Smooth muscle cell (in vitro differentiated cells): Measurements from ENCODE around the gene DDX31. TPM values are rescaled to one million over a fixed set of nuclear protein-coding genes. Genes with fewer than 3 reads are reported as not detected.

Source experiments
- DNase-seq: peaks from one replicate; lab custom pipeline; 2025; ENCODE audit not compliant: unreplicated experiment; lab: John Stamatoyannopoulos, UW
- H2AFZ ChIP-seq: fragments of 200-600 bp; sonication (generic); 2 replicates; pipeline ENCODE4 v1.6.0; 2016; ENCODE audit warnings: antibody characterized with exemption, low read depth, mild to moderate bottlenecking
- H3F3A ChIP-seq: fragments of 200-600 bp; sonication (generic); 2 replicates; pipeline ENCODE4 v1.6.0; 2017; ENCODE audit warnings: antibody characterized with exemption, low read depth
- H3K27ac ChIP-seq: fragments of 200-600 bp; sonication (generic); 2 replicates; pipeline ENCODE4 v1.5.1; 2016; ENCODE audit warnings: low read depth, mild to moderate bottlenecking
- H3K27me3 ChIP-seq: fragments of 200-600 bp; sonication (generic); 2 replicates; pipeline ENCODE4 v1.6.1; 2016; ENCODE audit warnings: low read depth, mild to moderate bottlenecking
- H3K36me3 ChIP-seq: fragments of 200-600 bp; sonication (generic); 2 replicates; pipeline ENCODE4 v1.5.1; 2016; ENCODE audit warnings: low read depth
- H3K4me1 ChIP-seq: fragments of 200-600 bp; sonication (generic); 2 replicates; pipeline ENCODE4 v1.5.1; 2016; ENCODE audit warnings: low read depth
- H3K4me2 ChIP-seq: fragments of 200-600 bp; sonication (generic); 2 replicates; pipeline ENCODE4 v1.6.0; 2016; ENCODE audit warnings: mild to moderate bottlenecking
- H3K4me3 ChIP-seq: fragments of 200-600 bp; sonication (generic); 2 replicates; pipeline ENCODE4 v1.5.1; 2016; ENCODE audit warnings: mild to moderate bottlenecking
- H3K79me2 ChIP-seq: fragments of 200-600 bp; sonication (generic); 2 replicates; pipeline ENCODE4 v1.6.0; 2016; ENCODE audit warnings: low read depth, mild to moderate bottlenecking
- H3K9ac ChIP-seq: fragments of 200-600 bp; sonication (generic); 2 replicates; pipeline ENCODE4 v1.6.0; 2016; ENCODE audit warnings: low read depth
- H3K9me3 ChIP-seq: fragments of 200-600 bp; sonication (generic); replicated peaks from 2 replicates; pipeline ENCODE4 v1.5.1; 2016; ENCODE audit warnings: low read depth
- H4K20me1 ChIP-seq: fragments of 200-600 bp; sonication (generic); 2 replicates; pipeline ENCODE4 v1.6.0; 2016; ENCODE audit warnings: low read depth
- WGBS: methylation state at CpG from one replicate; pipeline ENCODE4 v1.1.7; 2016; ENCODE audit warnings: low lambda C conversion rate; 5-methylcytosine and 5-hydroxymethylcytosine counted together
- polyA plus RNA-seq: library from polyadenylated mRNA; unstranded; fragments of >200 nt; fragmentation: Nextera tagmentation; extraction: Ambion mirVana; gene quantifications from 2 replicates; pipeline ENCODE4 v1.2.1, GENCODE V29; 2016
- total RNA-seq: library from RNA; depleted of rRNA; stranded (reverse); fragments of >200 nt; gene quantifications from 2 replicates; pipeline ENCODE4 v1.2.3, GENCODE V29; 2014
- TF ChIP-seq, protein P1 (sequence below): fragments of 200-600 bp; sonication (generic); IDR thresholded peaks from 2 replicates; pipeline ENCODE4 v1.5.1; 2017; ENCODE audit warnings: borderline replicate concordance, mild to moderate bottlenecking, antibody characterized with exemption; ENCODE audit not compliant: insufficient read depth, poor library complexity, severe bottlenecking

The DDX31 gene
- total and polyA plus RNA-seq, 2 experiments from 2014 or later, result 5.9 to 11.9 TPM

- H3K27ac ChIP-seq, result no peak overlapping the region
- peaks cover 22% of the 10 kb centered on the region for H4K20me1 ChIP-seq
- WGBS, result 18% methylated on average over 8 of the region's 8 CpGs
- no peak for DNase-seq
- H3K9ac ChIP-seq, result no peak overlapping the region
- H3F3A ChIP-seq, result no peaks in the 10 kb centered on the region
- H2AFZ ChIP-seq, result no peak overlapping the region
- H3K9me3 ChIP-seq, result no peaks in the 10 kb centered on the region
- TF ChIP-seq, protein P1, sequence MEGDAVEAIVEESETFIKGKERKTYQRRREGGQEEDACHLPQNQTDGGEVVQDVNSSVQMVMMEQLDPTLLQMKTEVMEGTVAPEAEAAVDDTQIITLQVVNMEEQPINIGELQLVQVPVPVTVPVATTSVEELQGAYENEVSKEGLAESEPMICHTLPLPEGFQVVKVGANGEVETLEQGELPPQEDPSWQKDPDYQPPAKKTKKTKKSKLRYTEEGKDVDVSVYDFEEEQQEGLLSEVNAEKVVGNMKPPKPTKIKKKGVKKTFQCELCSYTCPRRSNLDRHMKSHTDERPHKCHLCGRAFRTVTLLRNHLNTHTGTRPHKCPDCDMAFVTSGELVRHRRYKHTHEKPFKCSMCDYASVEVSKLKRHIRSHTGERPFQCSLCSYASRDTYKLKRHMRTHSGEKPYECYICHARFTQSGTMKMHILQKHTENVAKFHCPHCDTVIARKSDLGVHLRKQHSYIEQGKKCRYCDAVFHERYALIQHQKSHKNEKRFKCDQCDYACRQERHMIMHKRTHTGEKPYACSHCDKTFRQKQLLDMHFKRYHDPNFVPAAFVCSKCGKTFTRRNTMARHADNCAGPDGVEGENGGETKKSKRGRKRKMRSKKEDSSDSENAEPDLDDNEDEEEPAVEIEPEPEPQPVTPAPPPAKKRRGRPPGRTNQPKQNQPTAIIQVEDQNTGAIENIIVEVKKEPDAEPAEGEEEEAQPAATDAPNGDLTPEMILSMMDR, result no peak
- peaks cover 100% of the 10 kb centered on the region for H3K27me3 ChIP-seq
- H3K79me2 ChIP-seq, result no peaks in the 10 kb centered on the region
- no peaks in the 10 kb centered on the region for H3K36me3 ChIP-seq
- H3K4me1 ChIP-seq, result peaks cover 19% of the 10 kb centered on the region
- H3K4me3 ChIP-seq, result no peak overlapping the region
- no peak overlapping the region for H3K4me2 ChIP-seq
These were observed 86.0 kb downstream of the DDX31 start for GRCh38 chr9:132583584-132584304.

DNA sequence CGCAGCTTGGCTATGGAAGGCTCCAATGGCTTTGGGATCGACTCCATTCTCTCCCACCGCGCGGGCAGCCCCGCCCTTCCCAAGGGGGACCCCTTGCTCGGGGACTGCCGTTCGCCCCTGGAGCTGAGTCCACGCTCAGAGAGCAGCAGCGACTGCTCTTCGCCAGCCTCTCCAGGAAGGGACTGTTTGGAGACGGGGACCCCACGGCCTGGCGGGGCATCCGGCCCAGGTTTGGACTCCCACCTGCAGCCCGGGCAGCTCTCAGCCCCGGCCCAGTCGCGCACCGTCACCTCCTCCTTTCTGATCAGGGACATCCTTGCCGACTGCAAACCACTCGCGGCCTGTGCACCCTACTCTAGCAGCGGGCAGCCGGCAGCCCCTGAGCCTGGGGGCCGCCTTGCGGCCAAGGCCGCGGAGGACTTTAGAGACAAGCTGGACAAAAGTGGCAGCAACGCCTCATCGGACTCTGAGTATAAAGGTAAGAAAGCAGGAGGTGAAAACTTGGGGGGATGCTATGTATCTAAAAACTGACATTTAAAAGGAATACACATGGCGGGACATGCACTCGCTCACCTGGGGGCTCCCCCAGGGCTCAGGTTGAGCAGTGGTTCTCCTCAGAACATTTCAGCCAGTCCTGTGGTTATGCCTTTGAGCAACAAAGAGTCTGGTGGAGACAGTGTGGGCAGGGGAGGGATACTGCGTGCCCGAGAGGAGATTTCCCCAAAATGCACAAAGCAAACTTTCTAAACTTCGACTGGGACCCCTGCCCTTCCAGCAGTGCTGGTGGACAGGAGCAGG is 86.8 kb downstream of the DDX31 start:
- Histone ChIP-seq H2AFZ (no peak overlapping the region), H3K36me3 (no peaks in the 10 kb centered on the region), H3K79me2 (no peaks in the 10 kb centered on the region), H3K27me3 (peaks cover 100% of the 10 kb centered on the region), H3F3A (no peaks in the 10 kb centered on the region), H3K4me3 (no peak overlapping the region), H3K9me3 (no peaks in the 10 kb centered on the region), H3K4me1 (peaks cover 19% of the 10 kb centered on the region), H3K27ac (no peak overlapping the region), H3K9ac (no peak overlapping the region), H4K20me1 (peaks cover 15% of the 10 kb centered on the region), H3K4me2 (no peak overlapping the region)
- TF ChIP-seq, protein P1, result no peak
- WGBS, result 56% methylated on average over 34 of the region's 37 CpGs
- no peak for DNase-seq

GRCh38 chr9:132582276-132582785 is 87.5 kb downstream of the DDX31 start, which contains the start of gene BARHL1:
Gene BARHL1 (plus strand): TSS chr9:132582606. CDS start chr9:132582798, 192 bp downstream.
- H3K36me3 ChIP-seq, result no peaks in the 10 kb centered on the region
- TF ChIP-seq, protein P1, result no peak
- no peak within 1 kb of the TSS for H3K27ac ChIP-seq
- H3K9ac ChIP-seq, result no peak within 1 kb of the TSS
- DNase-seq, result no peak
- no peaks in the 10 kb centered on the region for H3K9me3 ChIP-seq
- peak within 1 kb of the TSS; percentile 45 for H3K4me3 ChIP-seq
- no peak within 1 kb of the TSS for H2AFZ ChIP-seq
- peak within 1 kb of the TSS; percentile 81 for H3K4me2 ChIP-seq
- H3K4me1 ChIP-seq, result peaks cover 19% of the 10 kb centered on the region
- peaks cover 9% of the 10 kb centered on the region for H4K20me1 ChIP-seq
- peaks cover 100% of the 10 kb centered on the region for H3K27me3 ChIP-seq
- WGBS, result 6% methylated on average over 20 of the region's 36 CpGs
- no peaks in the 10 kb centered on the region for H3F3A ChIP-seq
- no peaks in the 10 kb centered on the region for H3K79me2 ChIP-seq
